Transverse colon (tissue), 4 donors: ENCODE measurements around the gene GRIN3B. TPM values are rescaled to one million over a fixed set of nuclear protein-coding genes. Genes with fewer than 3 reads are reported as not detected.

Experiments used
- DNase-seq: peaks from one replicate; pipeline ENCODE4 v3.0.0-alpha.2; 2019
- H3K27ac ChIP-seq, 4 donors: fragments of 200-600 bp; sonication (generic); 2 replicates each; pipeline ENCODE4 v1.5.1; 2016 to 2018; ENCODE audit warnings: inconsistent platforms in 4 of 4
- H3K27me3 ChIP-seq: fragments of 200-600 bp; sonication (generic); 2 replicates; pipeline ENCODE4 v1.5.1; 2017; ENCODE audit warnings: inconsistent platforms
- H3K36me3 ChIP-seq, 4 donors: fragments of 200-600 bp; sonication (generic); 2 replicates each; pipeline ENCODE4 v1.5.1; 2017 to 2019; ENCODE audit warnings: inconsistent platforms in 4 of 4
- H3K4me1 ChIP-seq, 4 donors: fragments of 200-600 bp; sonication (generic); 2 replicates each; pipeline ENCODE4 v1.5.1; 2017 to 2020; ENCODE audit warnings: inconsistent platforms in 4 of 4
- H3K4me3 ChIP-seq, 4 donors: fragments of 200-600 bp; sonication (generic); 1 replicate in 1 of 4; 2 replicates in 3 of 4; pipeline versions ENCODE4 v1.5.1 to v1.6.1; 2017 to 2019; ENCODE audit warnings: inconsistent platforms in 4 of 4
- H3K9me3 ChIP-seq, 2 donors: fragments of 200-600 bp; sonication (generic); 2 replicates each; pipeline ENCODE4 v1.5.1; 2017 to 2019; ENCODE audit warnings: inconsistent platforms in 2 of 2
- CTCF ChIP-seq, 5 experiments: fragments of 200-600 bp in 3 of 5; fragments of 450-650 bp in 2 of 5; sonication (generic) in 3 of 5; IDR thresholded peaks; 1 replicate in 2 of 5; 2 replicates in 3 of 5; pipeline ENCODE4 v1.5.1; 2016 to 2017; ENCODE audit warnings: antibody characterized with exemption in 5 of 5, inconsistent platforms in 3 of 5, mild to moderate bottlenecking in 2 of 5, moderate library complexity in 1 of 5
- EP300 ChIP-seq: sonication (generic); formaldehyde crosslinking; IDR thresholded peaks from one replicate; pipeline ENCODE4 v1.6.1; 2017; ENCODE audit warnings: antibody characterized with exemption, low read depth
- POLR2A ChIP-seq: fragments of 450-650 bp; IDR thresholded peaks from one replicate; pipeline ENCODE4 v1.6.1; 2016; ENCODE audit warnings: antibody characterized with exemption, mild to moderate bottlenecking, moderate library complexity
- POLR2AphosphoS5 ChIP-seq, 3 donors: sonication (generic); formaldehyde crosslinking; IDR thresholded peaks; one replicate each; pipeline ENCODE4 v1.6.1; 2016; ENCODE audit warnings: antibody characterized with exemption in 3 of 3
- WGBS, 2 donors: methylation state at CpG; one replicate each; pipeline ENCODE4 v1.1.5; 2018; ENCODE audit warnings: low coverage in 1 of 2; 5-methylcytosine and 5-hydroxymethylcytosine counted together
- in situ Hi-C, 4 donors: fragments of 200-750 bp; cut with MboI; loops; one replicate each; pipeline versions ENCODE4 v1.15.0 to v1.15.1; 2017; ENCODE audit warnings: low sequenced_read_pairs in 3 of 4, low pct_ligation_motif_present in 1 of 4, low pct_unique_long_range_greater_than_20kb in 1 of 4
- intact Hi-C: fragments of 100-400 bp; cut with DNase I; formaldehyde crosslinking; loops from one replicate; pipeline ENCODE4 v1.15.1; 2023; ENCODE audit warnings: low total_unique reads
- total RNA-seq, 4 donors: library from RNA; depleted of rRNA; stranded (reverse); fragments of >200 nt; gene quantifications; one replicate each; pipeline ENCODE4 v1.1.0, GENCODE V29; 2016

The GRIN3B gene
- total RNA-seq, 4 donors from 2014 or later, result 1.6 TPM; not detected in 3

- peaks cover 0 to 30% (median 15%) of the 10 kb centered on the region in 4 donors for H3K36me3 ChIP-seq
- no peaks in the 10 kb centered on the region for H3K9me3 ChIP-seq
Measured at GRCh38 chr19:1010586-1011510, 10.6 kb downstream of the GRIN3B start.

GRCh38 chr19:1011831-1012333 is 11.7 kb downstream of the GRIN3B start:
- WGBS, 2 donors, result 95 to 100% methylated on average over 3 to 36 of the region's 36 CpGs
- intact Hi-C loops (no loop called here), in situ Hi-C loops (no loop called here)
- Histone ChIP-seq H3K27me3 (no peaks in the 10 kb centered on the region), H3K4me1 (peaks cover 11 to 20% (median 14%) of the 10 kb centered on the region in 4 donors), H3K4me3 (no peak overlapping the region), H3K27ac (no peak overlapping the region), H3K9me3 (no peaks in the 10 kb centered on the region), H3K36me3 (peaks cover 0 to 30% (median 15%) of the 10 kb centered on the region in 4 donors)
- DNase-seq, result no peak
- TF ChIP-seq CTCF (IDR thresholded peaks at IDR 0.05) (no peak), POLR2AphosphoS5 (IDR thresholded peaks at IDR 0.05) (no peak), EP300 (no peak), POLR2A (no peak)

More at GRCh38 chr19:1010586-1011510, 10.6 kb downstream of the GRIN3B start:
- Histone ChIP-seq H3K27ac (peak overlapping the region in 1 of 4 donors; percentile 60), H3K4me3 (no peak overlapping the region), H3K4me1 (peaks cover 1 to 10% (median 3%) of the 10 kb centered on the region in 4 donors), H3K27me3 (no peaks in the 10 kb centered on the region)
- 93% methylated on average over 39 of the region's 56 CpGs; no CpG with 5 or more reads in 1 of the 2 donors for WGBS, 2 donors
- intact Hi-C loops, result no loop called here
- DNase-seq, result no peak
- in situ Hi-C loops, result no loop called here
- TF ChIP-seq EP300 (no peak), POLR2A (no peak), POLR2AphosphoS5 (IDR thresholded peaks at IDR 0.05) (no peak), CTCF (IDR thresholded peaks at IDR 0.05) (no peak)

GRCh38 chr19:1012334-1012733 is 12.1 kb downstream of the GRIN3B start:
- Histone ChIP-seq H3K4me3 (no peak overlapping the region), H3K4me1 (peaks cover 16 to 25% (median 18%) of the 10 kb centered on the region in 4 donors), H3K36me3 (peaks cover 0 to 30% (median 15%) of the 10 kb centered on the region in 4 donors), H3K27me3 (no peaks in the 10 kb centered on the region), H3K9me3 (no peaks in the 10 kb centered on the region), H3K27ac (no peak overlapping the region)
- intact Hi-C loops (no loop called here), in situ Hi-C loops (no loop called here)
- WGBS, 2 donors, result 100% methylated on average over 2 of the region's 18 CpGs; no CpG with 5 or more reads in 1 of the 2 donors
- DNase-seq, result no peak
- TF ChIP-seq POLR2AphosphoS5 (IDR thresholded peaks at IDR 0.05) (no peak), POLR2A (no peak), EP300 (no peak), CTCF (IDR thresholded peaks at IDR 0.05) (no peak)

- TF ChIP-seq EP300, result no peak
- no peak for TF ChIP-seq CTCF (IDR thresholded peaks at IDR 0.05)
- TF ChIP-seq POLR2A, result no peak
- TF ChIP-seq POLR2AphosphoS5 (IDR thresholded peaks at IDR 0.05), result no peak
- no peaks in the 10 kb centered on the region for H3K9me3 ChIP-seq
- no peak for DNase-seq
- WGBS, 2 donors, result 89% methylated on average over 6 of the region's 10 CpGs; no CpG with 5 or more reads in 1 of the 2 donors
- no peak overlapping the region for H3K4me3 ChIP-seq
- H3K36me3 ChIP-seq, result peaks cover 0 to 30% (median 15%) of the 10 kb centered on the region in 4 donors
- no peaks in the 10 kb centered on the region for H3K27me3 ChIP-seq
- intact Hi-C loops, result no loop called here
- in situ Hi-C loops, result no loop called here
- H3K27ac ChIP-seq, result no peak overlapping the region
- H3K4me1 ChIP-seq, result peaks cover 25 to 34% (median 27%) of the 10 kb centered on the region in 4 donors
Measured at GRCh38 chr19:1013218-1013617, 13.0 kb downstream of the GRIN3B start.
